HG02852 (cell line): Measurements from ENCODE around the gene NPHP1.
"Not testable (repeated sequence)": the region's sequence is repeated elsewhere in the genome, so short reads cannot be mapped to it uniquely, and the experiment has no call there.

Experiments
- ATAC-seq: cut with Tn5 transposase; IDR thresholded peaks from one replicate; pipeline ENCODE4 v1.9.1; 2021; ENCODE audit warnings: mild to moderate bottlenecking, moderate library complexity; ENCODE audit not compliant: unreplicated experiment

NPHP1 gene

DNA sequence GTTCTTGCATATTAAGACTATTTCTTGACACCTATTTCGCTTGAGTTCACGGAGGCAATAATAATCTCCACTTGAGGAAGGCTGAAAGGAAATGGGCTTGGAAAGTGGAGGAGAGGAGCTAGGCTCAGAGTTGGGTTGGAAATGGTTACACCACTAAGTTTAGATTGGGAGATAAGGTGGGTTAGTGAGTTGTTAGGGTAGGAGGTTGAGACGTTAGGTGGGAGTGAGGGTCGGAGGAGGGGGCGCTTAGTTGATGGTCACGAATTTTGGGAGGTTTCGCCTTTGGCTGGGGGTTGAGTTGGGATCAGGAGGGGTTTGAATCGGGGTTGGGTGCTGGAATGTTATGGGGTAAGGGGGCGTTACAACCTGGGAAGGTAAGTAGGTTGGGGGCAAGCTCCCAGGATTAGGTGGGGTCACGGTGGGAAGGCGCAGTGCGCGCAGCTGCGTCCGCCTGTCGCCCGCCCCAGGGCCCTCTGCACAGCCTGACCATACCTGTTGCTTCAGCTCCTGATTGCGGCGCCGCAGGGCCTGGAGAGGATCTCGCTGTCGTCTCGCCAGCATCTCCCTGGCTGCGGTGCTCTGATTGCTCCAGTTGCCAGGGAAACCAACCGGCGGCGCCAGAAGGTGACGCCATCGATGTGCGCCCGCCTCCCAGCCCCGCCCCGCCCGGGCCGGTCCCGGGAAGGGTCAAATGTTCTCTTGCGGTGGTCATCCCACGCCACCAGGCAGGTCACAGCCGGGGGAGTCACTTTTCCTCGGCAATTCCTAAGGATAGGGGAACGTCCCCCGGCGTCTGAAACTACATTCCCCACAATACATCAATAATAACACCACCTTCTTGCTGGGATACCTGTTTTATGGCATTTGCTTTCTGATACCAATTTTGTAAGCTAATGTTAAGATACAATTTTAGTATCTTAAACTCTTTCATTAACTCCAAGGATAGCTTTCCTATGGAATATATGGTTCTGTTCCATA is at the start of gene NPHP1:
Gene NPHP1 (minus strand): TSS at position 606 of the 978 bp plus-strand sequence. CDS start 45 bp downstream, at position 561.
- peak; percentile 98 for ATAC-seq

DNA sequence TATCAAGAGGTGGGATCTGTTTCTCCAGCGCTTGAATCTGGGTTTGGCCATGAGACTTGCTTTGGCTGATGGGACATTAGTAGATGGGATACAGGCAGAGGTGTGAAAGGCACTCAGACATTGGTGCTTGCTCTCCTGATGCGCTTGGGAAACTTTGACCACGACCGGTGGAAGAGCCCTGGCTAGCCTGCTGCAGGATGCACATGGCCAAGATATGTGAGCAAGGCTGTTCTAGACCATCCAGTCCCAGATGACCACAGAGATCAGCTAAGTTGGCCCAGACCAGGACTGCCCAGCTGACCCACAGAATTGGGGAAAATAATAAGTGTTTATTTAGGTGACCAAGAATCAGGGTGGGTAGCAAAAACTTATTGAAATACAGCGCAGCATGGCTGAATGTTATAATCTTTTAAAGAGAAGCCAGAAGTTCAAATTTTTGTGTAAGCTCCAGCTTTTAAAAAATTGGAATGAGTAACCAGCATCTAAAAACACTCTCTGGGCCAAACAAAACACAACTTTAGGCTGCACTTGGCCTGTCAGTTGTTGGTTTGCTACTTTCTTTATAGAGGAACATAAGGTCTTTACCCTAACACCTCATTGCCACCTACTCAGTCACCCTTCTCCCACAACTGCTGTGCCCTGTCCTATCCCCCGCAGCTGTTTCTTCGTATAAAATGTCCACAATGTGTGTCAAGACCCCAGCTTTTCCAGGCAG is 43.4 kb upstream of the NPHP1 start:
- not testable (repeated sequence) for ATAC-seq

- ATAC-seq = not testable (repeated sequence)
Observed at GRCh38 chr2:110245488-110246435, 40.9 kb upstream of the NPHP1 start.

GRCh38 chr2:110243283-110243682 is 38.5 kb upstream of the NPHP1 start:
- ATAC-seq = not testable (repeated sequence)

DNA sequence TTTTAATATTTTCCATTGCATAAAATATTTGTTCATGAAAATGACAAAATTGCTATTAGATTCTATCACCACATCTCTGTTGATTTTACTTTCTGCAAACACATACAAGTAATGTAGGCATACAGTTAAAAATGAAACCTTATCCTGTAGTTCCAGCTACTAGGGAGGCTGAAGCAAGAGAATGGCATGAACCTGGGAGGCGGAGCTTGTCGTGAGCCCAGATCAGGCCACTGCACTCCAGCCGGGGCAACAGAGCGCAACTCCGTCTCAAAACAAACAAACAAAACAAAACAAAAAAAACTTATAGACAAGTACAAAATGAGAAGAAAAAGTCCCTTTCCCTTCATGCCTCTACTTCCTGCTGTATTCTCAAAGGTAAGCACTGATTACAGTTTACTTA is 29.7 kb upstream of the NPHP1 start:
- ATAC-seq = not testable (repeated sequence)

- ATAC-seq = not testable (repeated sequence)
Observed at GRCh38 chr2:110229886-110230285, 25.1 kb upstream of the NPHP1 start.

GRCh38 chr2:110222626-110223025 is 17.8 kb upstream of the NPHP1 start:
- not testable (repeated sequence) for ATAC-seq

DNA sequence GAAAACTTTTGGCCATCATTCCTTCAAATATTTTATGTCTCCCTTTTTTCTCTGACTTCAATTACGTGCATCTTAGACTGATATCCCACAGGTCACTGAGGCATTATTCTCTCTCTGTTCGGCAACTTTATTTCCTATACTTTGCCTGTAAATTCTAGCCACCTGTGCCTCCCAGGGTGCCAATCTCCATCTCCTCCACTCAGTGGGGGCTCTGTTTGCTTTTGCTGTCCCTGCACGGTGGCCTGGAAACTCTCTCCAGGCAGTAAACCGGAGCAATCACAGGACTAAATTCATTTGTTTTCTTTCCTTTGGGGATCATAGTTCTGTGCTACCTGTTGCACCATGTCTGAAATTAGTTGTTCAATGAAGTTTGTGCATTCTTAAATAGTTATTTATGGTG is 17.1 kb upstream of the NPHP1 start:
- no peak for ATAC-seq

DNA sequence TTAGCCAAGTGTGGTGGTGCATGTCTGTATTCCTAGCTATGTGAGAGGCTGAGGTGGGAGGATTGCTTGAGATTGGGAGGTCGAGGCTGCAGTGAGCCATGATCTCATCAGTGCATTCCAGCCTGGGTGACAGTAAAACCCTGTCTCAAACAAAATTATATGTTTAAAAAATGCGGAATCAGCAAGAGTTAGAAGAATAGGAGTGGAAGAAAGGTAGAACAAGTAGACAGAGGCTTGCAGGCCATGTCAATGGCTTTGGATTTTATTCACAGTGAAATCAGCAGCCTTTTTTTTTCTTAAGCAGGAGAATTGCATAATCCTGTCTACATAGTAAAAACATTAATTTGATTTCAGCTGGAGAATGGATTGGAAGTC is 15.4 kb upstream of the NPHP1 start:
- no peak for ATAC-seq

- no peak for ATAC-seq
Observed at GRCh38 chr2:110219496-110220189, 14.8 kb upstream of the NPHP1 start.

GRCh38 chr2:110218889-110219288 is 14.1 kb upstream of the NPHP1 start:
- ATAC-seq = not testable (repeated sequence)

DNA sequence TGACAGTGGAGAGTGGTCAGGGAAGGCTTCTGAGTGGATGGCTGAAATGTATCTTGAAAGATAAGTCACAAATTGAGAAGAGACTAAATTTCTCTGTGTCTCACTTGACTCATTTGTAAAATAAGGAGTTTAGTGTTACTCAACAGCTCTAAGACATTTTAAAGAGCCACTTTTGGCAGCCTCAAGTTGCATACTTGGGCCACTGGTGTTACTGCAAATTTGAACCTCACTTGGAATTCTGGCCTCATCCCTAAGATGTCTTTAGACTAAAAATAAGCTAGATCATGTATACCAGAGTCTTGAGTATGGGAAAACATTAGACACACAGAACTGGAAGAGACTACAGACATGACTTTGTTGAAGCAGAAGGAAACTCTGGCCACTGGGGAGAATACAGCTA is 12.0 kb upstream of the NPHP1 start:
- ATAC-seq = no peak

GRCh38 chr2:110216199-110216598 is 11.4 kb upstream of the NPHP1 start:
- ATAC-seq = no peak

GRCh38 chr2:110215566-110216158 is 10.8 kb upstream of the NPHP1 start:
- no peak for ATAC-seq

DNA sequence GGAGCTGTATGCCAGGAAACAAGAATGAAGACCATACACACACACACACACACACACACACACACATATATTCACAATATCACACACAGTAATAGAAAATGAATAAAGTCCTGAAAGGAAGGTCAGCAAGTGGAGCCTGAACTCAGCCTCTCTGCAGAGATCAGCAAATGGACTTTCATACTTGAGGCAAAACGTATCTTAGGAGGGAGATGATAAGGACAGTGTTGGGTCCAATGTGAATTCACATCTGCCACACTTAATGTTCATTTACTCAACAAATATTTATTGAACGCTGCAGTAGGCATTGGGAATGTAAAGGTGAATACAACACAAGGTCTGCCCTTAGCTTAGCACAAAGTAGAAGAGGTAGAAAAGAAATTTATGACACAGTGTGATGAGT is 10.3 kb upstream of the NPHP1 start:
- no peak for ATAC-seq

DNA sequence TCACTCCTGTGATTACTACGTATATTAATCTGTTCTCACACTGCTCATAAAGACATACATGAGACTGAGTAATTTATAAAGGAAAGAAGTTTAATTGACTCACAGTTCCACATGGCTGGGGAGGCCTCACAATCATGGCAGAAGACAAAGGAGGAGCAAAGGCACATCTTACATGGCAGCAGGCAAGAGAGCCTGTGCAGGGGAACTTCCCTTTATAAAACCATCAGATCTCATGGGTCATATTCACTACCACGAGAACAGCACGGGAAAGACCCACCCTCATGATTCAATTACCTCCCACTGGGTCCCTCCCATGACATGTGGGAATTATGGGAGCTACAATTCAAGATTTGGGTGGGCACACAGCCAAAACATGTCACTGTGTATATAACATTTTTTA is 8.7 kb upstream of the NPHP1 start:
- not testable (repeated sequence) for ATAC-seq

DNA sequence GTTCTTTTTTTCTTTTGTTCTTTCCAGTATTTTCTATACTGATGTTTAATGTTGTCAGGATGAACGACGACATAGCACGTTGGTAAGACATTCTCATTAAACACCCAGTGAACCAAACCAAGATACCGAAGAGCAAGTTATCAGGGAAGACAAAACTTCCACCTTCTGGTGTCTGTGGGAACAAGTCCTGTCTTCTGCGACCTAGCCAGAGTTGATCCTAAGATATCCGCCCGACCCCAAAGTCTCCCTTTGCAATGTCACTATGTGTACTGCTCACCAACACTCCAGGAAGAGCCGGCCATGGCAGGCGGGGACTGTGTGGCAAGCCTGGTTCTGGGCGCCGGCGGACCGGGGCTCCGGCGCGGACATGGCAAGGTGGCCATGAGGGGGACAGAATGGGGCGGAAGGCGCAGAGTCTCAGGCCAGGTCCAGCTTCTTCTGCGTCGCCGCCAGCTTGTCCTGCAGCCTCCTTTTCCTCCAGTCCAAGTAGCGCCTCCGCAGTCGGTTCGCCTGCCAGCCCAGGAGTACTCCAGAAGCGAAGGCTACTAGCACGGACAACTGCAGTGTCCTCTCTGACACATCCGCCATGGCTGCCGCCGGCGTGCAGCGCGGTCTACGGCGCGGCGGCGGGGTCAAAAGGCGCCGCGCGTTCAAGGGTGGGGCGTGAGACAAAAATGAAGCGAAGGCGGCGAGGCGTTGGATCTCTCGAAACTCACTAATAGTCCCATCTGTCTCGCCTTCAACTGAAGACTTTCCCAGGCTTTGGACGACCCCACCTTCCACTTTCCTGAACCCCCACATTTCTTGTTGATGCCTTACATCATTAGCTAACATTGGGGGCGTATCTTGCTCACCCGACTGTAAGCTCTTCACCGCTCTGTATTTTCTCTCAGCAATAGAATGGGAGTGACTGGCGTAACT is 7.4 kb upstream of the NPHP1 start, which contains the start of gene MTLN:
Gene MTLN (minus strand): TSS at position 610 of the 921 bp plus-strand sequence. CDS start 22 bp downstream, at position 588.
- ATAC-seq = peak; percentile 81

GRCh38 chr2:110205660-110206455 is 1.0 kb upstream of the NPHP1 start:
- ATAC-seq = no peak
